AG04449 (cell line): ENCODE measurements around the gene RASGRP2.

ENCODE experiments used
- CTCF ChIA-PET: fragments of 350-600 bp; formaldehyde crosslinking; extraction: SDS; loops from one replicate; lab custom pipeline; 2021; ENCODE audit warnings: antibody characterized with exemption; lab: Yijun Ruan, JAX
- POLR2A ChIA-PET: fragments of 400-600, 350-600 bp; formaldehyde crosslinking; extraction: SDS; loops from one replicate; lab custom pipeline; 2020; ENCODE audit warnings: antibody characterized with exemption, inconsistent platforms; lab: Yijun Ruan, JAX
- DNase-seq: peaks from one replicate; pipeline ENCODE4 v3.0.0-alpha.2; 2010; ENCODE audit warnings: low read depth, low spot score
- H3K4me3 ChIP-seq: 2 replicates; pipeline ENCODE4 v1.5.1; 2011; ENCODE audit warnings: low read depth, mild to moderate bottlenecking, control low read depth, low read length
- TF ChIP-seq, protein P1 (sequence below): IDR thresholded peaks from one replicate; pipeline ENCODE4 v1.5.1; 2011; ENCODE audit warnings: mild to moderate bottlenecking, moderate library complexity, low read length, control low read depth, inconsistent platforms; ENCODE audit not compliant: insufficient read depth; ENCODE audit errors: missing control alignments

Gene RASGRP2

DNA sequence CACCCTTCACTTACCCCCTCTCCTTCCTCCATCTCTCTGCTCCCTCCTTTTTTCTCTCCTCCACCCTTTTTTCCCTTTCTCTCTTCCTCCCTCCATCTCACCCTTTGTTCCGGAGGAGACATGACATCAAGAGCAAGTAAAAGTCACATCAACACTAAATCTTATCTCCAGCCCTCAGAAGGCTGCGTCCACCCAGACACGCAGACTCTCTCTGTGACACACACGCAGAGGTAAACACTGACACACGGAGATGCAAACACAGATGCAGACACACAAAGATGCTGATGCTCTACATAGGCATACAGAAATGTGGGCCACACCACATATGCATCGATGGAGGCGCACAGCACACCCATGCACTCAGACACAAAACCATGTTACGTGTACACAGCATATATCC lies 47.9 kb downstream of the RASGRP2 start:
- H3K4me3 ChIP-seq: no peak overlapping the region
- CTCF ChIA-PET: interaction anchor here (5.8 kb wide), 1 partner anchor 6 kb away, joined by 60 read pairs; no protein-coding TSS in a partner anchor
- no peak for DNase-seq
- TF ChIP-seq, protein P1, sequence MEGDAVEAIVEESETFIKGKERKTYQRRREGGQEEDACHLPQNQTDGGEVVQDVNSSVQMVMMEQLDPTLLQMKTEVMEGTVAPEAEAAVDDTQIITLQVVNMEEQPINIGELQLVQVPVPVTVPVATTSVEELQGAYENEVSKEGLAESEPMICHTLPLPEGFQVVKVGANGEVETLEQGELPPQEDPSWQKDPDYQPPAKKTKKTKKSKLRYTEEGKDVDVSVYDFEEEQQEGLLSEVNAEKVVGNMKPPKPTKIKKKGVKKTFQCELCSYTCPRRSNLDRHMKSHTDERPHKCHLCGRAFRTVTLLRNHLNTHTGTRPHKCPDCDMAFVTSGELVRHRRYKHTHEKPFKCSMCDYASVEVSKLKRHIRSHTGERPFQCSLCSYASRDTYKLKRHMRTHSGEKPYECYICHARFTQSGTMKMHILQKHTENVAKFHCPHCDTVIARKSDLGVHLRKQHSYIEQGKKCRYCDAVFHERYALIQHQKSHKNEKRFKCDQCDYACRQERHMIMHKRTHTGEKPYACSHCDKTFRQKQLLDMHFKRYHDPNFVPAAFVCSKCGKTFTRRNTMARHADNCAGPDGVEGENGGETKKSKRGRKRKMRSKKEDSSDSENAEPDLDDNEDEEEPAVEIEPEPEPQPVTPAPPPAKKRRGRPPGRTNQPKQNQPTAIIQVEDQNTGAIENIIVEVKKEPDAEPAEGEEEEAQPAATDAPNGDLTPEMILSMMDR: no peak
- POLR2A ChIA-PET: no interaction called here

DNA sequence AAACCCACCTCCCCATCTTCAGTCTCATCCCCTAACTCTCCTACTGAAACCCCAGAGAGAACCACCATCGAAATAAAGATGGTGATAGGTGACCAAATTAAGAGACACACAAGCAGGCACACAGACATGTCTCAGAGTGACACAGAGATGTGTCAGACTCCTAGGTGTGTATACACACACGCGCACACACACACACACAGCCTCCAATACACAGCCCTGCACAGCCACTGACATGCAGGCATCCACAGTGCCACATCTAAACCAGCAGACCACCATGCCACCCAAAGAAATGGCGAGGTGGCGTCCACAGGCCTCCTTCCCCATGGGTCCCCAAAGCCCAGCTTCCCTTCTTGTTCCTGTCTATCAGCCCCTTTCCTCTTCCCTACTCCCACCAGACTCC lies 48.4 kb downstream of the RASGRP2 start:
- POLR2A ChIA-PET: no interaction called here
- CTCF ChIA-PET: no interaction called here

DNA sequence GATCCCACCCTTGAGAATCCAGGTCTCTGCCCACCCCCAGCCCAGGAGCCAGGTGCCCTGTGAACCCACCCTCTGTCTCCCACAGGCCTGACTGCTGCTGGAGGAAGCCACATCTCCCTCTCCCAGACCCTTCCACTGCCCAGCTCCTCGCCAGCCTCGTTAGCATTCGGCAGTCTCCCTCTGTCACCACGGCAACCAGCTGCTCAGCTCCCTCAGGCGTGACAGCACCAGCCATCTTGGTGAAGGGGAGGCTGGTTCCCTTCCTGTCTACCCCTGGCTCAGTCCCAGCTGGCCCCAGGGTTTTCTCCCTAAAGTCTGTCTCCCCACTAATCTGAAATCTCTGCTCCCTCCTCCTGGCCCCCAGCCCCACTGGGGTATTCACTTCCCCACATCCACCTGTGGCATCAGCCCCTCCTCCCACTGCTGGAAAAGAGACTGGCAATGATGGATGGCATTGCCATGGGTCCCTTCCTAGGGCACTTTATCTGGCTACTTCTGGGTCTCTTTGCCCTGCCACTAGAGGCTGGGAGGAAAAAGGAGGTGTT lies 49.0 kb downstream of the RASGRP2 start:
- no peak for DNase-seq
- no peak overlapping the region for H3K4me3 ChIP-seq
- POLR2A ChIA-PET: no interaction called here
- CTCF ChIA-PET: interaction anchor here (1.1 to 1.7 kb wide), 2 partner anchors 10 to 340 kb away, joined by 3 to 5 read pairs; no protein-coding TSS in a partner anchor
- TF ChIP-seq, protein P1: no peak

More for the DNA sequence above, 48.4 kb downstream of the RASGRP2 start:
- no peak overlapping the region for H3K4me3 ChIP-seq
- DNase-seq: no peak
- TF ChIP-seq, protein P1: no peak

DNA sequence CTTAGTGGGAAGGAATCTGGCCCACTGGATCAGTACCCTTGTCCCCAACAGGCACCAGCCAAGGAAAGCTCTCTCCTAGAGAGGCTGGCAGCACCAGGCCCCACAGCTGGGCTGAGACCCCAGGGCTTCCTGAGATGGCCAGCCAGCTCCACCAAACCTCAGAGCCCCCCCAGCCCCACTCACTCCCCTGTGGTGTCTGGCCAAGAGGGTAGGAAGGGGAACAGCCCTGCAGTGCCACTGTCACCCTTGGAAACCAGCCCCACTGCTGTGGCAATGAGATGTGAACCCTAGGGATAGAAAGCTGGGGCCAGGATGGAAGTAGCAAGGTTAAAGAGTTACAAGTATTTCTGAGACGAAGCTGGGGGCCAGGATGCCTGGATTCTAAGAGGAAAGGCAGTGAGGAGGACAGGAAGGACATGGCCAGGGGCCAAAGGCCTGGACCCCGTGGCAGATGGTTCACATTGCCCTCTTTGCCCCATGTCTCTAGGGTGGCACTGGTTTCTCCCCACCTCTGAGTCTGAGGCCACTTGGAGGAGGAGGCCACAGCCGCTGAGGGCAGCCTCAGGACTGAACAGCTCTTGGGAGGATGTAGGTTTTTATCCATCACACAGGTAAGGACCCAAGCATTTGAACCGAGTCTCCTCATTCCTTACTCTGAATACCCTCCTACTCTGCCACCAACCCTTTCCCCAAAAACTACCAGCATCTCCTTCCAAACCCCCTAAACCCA lies 49.8 kb downstream of the RASGRP2 start:
- DNase-seq: no peak
- POLR2A ChIA-PET: no interaction called here
- H3K4me3 ChIP-seq: no peak overlapping the region
- TF ChIP-seq, protein P1: no peak
- CTCF ChIA-PET: interaction anchor here (1.1 to 1.7 kb wide), 2 partner anchors 9 to 339 kb away, joined by 3 to 5 read pairs; no protein-coding TSS in a partner anchor

DNA sequence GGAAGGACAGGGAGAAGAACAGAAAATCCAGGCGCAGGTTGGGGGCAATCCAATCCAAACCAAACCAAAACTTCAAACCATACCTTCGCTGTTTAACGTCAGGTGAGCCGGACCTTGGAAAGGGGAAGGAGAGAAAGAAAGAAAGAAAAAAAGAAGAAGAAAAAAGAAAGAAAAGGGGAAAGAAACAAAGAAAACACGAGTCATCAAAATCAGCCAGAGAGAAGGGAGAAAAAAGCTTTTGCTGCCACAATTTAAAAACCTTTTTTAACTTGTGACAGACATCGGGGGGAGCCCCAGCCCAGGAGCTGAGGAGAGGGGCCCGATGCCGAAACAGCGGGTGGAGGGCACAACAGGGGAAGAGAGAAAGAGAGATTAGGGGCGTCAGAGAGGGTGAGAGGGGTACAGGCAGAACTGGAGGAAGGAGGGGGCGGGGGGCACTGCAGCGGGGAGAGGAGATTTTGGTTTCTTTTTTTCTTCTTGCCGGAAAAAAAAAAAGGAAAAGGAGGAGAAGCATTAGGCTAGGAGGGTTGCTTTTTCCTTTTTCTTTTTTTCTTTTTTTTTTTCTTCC lies 51.1 kb downstream of the RASGRP2 start:
- POLR2A ChIA-PET: no interaction called here
- TF ChIP-seq, protein P1: no peak
- no peak overlapping the region for H3K4me3 ChIP-seq
- DNase-seq: no peak
- CTCF ChIA-PET: interaction anchor here (0.6 kb wide), 1 partner anchor 637 kb away, joined by 3 read pairs; no protein-coding TSS in a partner anchor

DNA sequence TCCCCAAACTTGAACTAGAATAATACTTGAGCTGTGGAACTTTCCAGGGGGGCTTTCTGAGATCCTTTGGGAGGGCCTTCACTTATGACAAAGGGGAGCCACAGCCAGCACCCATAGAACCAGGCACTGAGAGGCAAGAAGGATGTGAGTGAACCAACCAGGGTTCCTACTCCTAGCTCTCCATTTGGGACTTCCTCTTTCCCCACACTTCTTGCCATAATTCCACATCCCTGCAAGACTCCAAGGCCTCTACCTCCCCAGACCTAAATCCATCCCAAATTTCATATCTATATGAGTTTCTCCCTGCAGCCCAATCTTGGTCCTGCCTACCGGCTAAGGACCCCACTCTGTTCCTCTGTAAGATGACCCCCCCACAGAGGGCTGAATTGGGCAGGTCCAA lies 52.4 kb downstream of the RASGRP2 start:
- ChIA-PET POLR2A (no interaction called here), CTCF (interaction anchor here (0.7 to 5.2 kb wide), 9 partner anchors 7 to 204 kb away, joined by 3 to 60 read pairs (median 5); no protein-coding TSS in a partner anchor)
- TF ChIP-seq, protein P1: no peak
- no peak overlapping the region for H3K4me3 ChIP-seq
- no peak for DNase-seq
